NT2/D1 (cell line): ENCODE data around the gene MAD1L1.

ENCODE experiments used
- SUZ12 ChIP-seq: IDR thresholded peaks from 2 replicates; pipeline ENCODE4 v1.6.1; 2011; ENCODE audit not compliant: insufficient read length, insufficient read depth; ENCODE audit errors: extremely low read depth
- YY1 ChIP-seq: IDR thresholded peaks from 2 replicates; pipeline ENCODE4 v1.6.1; 2011; ENCODE audit not compliant: insufficient read length, insufficient read depth
- ZNF274 ChIP-seq: IDR thresholded peaks from 2 replicates; pipeline ENCODE4 v1.6.1; 2011; ENCODE audit warnings: mild to moderate bottlenecking, low read depth, low read length

- TF ChIP-seq ZNF274 (no peak), YY1 (no peak), SUZ12 (no peak)
Observed at GRCh38 chr7:2029211-2029905, 203.4 kb downstream of the MAD1L1 start.
